Measurements from ENCODE around the gene KPTN.

The KPTN gene

DNA sequence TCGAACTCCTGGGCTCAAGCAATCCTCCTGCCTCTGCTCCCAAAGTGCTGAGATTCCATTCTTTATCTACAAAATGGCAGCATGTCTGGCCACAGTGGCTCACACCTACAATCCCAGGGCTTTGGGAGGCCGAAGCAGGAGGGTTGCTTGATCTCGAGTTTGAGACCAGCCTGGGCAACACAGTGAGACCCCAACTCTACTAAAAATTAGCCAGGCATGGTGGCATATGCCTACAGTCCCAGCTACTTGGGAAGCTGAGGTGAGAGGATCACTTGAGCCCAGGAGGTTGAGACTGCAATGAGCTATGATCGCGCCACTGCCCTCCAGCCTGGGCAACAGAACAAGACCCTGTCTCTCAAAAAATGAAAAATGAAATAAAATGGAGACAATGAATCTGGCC lies 24.7 kb upstream of the KPTN start:
- DNase-seq = no peak

DNA sequence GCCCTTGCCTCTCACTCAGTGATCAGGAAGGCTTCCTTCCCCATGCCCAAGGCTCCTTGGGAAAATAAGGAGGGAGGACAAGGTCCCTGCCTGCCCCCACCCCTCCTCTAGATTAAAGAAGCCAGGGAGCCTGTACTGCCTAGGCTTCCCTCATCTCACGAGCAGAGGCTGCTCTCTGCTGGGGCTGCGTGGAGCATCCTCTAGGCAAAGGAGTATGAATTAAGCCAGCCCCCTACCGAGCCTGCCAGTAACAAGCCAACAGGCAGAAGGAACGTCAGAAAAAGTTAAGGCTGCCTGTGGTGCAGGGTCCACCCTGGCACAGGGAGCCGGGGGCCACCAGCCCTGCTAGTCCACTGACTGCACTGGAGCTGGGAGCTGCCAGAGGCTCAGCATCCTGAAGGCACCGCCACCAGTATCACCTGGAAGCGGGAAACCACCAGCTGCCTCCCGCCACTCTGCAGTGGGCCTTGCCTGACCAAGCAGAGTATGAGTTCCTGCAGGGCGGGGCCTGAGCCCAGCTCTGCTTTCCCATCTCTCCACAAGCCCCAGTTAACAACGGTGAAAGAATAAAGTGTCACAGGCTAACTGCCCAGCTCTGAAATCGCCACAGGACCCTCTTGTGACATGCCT lies 24.0 kb upstream of the KPTN start:
- DNase-seq = no peak

DNA sequence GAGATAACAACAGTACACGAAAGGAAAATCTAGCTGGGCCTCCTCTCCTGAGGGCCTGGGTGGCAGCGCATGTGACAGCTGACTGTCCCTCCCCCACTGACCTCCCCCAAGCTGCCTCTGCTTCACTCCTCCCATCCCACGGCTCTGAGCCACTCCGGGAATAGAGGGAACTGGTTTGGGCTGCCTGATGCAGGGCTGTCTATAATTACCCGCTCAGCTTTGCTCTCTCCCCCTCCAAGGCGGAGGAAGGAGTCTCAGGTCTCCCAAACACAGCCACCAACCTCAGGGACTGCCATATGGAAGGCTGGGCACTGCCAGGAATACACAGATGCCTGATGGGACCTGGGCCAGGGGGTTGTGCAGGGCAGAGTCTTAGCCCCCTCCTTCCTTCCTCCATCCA lies 23.0 kb upstream of the KPTN start:
- DNase-seq = no peak

DNA sequence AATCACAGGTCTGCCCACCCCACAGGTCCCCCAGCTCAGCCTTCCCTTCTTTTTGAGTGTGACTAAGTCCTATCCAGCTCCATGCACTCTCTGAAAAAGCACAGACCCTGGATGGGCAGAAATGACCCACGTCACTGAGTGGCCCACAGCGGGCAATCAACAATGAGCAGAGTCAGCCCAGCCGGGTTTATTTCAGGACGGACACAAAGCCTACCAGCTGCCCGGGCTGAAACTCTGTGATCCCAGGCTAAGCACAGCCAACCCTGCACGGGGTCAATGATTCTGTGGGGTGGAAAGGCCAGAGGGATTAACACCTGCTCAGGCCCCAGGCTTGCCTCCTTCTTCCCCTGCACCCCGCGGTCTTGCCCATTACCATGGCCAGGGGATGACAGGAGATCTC lies 22.4 kb upstream of the KPTN start:
- DNase-seq = no peak

DNA sequence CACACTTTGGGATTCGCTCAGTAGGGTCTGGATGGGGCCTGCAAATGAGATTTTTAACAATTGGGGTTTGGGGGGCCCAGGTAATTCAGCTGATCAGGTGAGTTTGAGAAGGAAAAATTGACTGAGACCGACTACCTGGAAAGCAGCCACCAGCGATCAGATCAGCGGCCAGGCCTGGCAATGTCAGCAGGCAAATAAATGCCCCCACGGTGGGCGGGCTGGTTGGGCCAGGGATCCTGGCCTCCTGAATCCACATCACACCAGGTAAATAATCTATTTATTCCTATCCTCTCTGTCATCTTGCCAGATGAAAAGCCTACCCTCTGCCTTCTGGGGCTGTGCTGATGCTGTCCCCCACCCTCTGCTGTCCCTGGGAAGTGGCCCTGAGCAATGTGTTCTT lies 21.5 kb upstream of the KPTN start:
- DNase-seq = no peak

DNA sequence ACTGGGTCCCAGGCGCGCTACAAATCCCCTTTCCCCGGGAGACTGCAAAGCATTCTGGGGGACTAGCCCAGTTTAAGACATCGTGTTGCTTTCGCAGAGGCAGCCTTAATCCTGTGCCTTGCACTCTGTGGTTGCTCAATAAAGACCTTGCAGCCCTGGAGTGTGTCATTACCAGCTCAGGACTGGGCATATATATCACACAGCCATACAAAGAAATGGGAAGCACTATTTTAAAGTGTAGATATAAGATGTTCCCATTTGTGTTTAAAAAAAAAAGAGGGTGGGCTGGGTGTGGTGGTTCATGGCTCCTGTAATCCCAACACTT lies 19.8 kb upstream of the KPTN start:
- no peak for DNase-seq

DNA sequence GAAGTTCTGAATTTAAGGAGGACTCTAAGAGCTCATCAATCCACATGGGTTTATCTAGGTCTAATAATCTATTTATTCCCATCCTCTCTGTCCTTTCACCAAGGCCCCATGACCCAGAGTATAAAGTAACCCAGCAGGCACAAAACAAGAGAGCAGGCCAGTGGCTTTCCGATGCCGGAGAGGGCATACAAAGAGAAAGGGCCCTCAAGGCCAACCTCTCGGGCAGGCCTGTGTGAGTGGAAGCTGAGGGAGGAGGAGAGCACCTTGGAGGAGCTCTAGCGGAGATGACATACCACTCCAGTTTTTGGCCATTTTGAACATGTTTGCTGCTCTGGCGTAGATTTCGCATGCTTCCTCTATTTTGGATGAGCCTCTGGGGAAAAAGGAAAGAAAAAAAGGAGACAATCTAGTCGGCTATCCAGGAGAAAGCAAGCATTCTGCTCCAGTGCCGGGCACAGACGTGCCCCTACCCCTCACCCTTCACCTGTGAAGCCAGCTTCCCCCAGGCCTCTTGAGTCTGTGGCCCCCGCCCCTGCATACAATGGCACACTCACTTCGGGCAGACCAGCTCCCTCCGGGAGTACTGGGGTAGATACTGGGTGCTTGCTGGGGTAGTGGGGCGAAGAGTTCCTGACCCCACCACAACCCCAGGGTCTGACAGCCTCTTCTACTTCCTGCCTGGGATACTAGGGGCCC lies 19.3 kb upstream of the KPTN start:
- no peak for DNase-seq

DNA sequence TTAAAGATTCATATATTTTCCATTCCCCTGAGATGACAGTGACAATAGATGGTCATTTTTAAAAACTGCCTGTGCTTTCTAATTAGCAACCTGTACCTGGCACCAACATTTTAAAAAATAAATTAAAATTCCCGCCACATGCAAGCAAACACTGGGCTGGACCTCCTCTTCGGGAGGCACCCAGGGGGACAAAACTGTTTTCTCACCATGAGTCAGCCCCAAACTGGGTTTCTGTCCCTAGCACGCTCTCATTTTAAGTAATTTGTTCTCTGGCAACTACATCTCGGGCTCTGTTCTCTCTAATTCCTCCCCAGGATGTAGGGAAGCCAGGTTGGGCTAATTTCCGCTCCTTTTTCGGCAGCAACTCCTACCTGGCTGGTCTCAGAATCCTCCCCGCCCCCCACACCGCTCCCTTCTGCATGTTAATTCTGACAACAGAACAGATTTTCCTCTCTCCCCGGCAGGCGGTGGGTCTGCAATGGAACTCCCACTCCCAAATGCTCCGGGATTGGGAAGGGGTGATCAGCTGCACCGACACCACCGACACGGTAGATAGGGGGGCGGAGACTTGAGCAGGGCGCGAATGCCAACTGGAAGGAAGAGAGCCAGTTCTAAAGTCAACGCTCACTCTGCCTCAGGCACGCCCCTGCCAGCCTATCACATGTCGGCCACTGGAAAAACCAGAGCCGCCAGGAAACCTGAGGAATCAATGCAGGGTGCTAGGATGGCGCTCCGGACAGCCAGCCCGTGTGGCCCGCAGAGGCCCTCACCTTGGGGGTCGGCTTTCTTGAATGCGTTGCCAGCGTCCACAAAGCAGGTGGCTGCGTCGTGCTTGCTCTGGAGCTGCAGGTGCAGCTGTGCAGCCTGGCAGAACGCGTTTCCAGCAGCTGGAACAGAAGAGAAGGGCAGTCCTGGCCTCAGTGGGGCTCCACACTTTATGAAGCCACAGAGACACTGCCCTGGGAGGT lies 16.1 kb upstream of the KPTN start:
- no peak for DNase-seq

DNA sequence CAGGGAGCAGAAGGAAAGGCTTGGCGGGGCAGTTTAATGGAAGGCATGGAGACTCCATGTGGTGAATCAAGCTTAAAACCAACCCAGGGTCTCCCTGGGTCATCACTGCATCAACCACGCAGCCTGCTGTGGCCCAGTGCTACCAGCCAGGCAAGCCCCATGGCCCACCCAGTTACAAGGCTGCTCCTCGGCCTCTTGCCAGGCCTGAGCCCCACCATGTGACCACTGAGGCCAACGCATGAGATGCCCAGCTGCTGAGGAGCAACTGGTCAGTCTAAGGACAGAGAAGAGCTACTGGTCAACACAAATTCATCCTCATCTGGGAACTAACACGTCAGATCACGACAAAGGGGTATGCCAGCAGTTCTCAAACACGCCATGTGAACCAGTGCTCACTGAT lies 15.4 kb upstream of the KPTN start:
- no peak for DNase-seq

DNA sequence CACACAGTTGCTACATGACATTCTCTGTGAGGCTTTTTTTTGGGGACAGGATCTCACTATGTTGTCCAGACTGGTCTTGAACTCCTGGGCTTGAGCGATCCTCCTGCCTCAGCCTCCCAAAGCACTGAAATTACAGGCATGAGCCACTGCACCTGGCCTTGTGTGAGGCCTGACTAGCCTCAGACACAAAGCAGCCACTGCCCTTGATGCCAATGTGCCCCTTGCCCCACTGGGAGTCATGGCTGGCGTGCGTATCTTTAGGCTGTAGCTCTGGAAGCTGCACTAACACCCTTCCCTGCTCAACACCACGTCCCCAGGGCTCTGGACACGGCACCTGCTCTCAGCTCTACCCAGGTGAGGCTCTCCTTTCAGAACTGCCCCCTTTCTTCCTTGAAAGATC lies 14.5 kb upstream of the KPTN start:
- DNase-seq = no peak

DNA sequence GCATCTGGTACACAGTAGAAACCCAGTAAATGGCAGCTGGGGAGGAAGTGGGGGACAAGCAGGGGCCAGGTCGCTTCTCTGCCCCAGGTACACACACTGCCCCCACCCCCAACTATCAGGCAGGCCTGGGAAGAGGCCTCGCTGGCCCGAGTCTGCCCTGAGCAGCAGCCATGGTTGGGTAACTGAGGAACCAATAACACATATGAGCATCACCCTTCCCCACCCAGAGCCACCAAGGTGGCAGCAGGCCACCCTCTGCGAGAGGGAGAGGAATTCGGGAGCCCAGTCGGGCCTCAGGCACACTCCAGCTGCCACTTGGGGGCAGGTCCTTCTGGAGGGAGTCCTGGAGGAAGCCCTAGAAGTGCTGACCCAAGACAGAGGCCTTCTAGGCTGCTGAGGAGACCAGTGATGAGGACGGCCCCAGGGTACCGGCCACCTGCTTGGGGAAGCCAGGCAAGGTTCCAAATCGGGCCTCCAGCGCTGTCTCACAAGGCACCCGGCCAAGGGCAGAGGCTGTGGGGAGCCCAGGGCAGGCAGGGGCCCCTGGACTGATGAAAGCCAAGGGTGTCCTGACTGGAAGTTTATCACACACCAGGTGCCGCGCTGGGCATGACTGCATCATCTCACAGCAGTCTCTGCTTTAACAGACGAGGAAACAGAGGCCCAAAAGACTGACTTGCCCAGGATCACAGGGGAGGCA lies 14.0 kb upstream of the KPTN start:
- DNase-seq = no peak

DNA sequence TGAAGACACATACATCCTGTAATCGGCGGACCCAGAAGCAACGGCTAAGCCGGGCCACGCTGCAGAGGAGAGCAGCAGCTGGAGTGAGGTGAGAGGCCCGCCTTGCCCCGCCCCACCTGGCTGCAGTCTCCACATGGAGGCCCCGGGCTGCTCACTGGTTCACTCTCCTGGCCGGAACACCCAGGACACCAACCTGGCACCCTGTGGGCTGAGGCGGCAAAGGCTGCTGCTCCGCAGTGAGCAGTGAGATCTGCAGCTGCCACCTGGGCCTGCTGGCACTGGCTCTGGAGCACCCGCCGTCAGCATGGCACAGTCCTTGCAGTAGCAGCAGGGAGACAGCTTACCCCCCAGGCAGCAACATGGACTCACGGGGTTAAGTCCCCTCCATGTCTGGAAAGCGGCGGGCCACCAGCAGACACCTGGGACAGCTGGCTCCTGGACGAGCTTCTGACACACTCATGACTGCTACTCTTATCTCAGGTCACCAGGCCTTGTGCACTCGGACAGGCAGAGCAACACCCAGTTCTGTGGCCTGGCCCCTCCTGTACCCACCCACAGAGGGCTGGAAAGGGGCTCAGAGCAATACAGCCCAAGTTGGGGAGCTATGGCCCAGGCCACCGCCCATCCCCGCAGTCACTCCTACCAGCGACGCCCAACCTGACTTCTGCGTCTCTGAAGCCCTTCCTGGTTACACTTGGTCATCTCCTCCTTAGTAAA lies 13.2 kb upstream of the KPTN start:
- no peak for DNase-seq

DNA sequence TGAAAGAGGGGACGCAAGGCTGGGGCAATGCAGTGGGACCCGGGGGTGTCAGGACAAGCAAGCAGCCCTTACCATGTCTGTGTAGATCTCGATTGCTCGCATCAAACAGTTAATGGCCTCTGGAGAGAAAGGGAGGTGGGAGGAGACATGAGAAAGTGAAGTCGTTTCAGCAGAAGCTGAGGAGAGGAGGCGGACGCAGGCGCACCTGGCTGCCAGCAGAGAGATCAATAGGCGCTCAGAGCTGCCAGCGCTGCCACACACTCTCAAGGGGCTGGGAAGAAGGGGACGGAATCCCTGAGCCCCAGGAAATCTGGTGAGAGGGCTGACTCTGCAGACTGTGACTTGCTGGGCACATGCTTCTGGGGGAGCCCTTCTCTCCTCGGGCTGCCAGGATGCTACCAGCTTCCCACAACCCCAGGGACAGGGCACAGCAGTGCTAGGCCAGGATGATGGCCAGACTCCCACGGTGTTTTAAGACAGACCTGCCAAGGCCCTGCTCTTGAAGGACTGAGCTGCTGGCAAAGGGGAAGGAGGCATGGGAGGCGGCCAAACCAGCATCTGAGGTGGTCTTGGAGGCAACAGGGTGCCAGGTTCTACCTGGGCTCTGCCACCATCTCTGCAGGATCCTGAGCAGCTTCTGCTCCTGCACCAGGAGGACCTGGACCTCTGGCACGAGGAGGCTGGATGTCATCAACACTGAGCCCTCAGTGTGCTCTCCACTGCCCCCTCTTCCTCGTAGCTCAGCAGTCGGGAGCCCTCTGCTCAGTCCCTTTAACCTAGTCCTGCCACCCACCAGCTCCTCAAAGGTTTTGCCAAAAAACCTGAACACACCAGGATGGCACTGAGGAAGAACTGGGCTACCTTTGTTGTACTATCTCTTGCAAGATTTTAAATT lies 11.7 kb upstream of the KPTN start:
- DNase-seq = no peak

DNA sequence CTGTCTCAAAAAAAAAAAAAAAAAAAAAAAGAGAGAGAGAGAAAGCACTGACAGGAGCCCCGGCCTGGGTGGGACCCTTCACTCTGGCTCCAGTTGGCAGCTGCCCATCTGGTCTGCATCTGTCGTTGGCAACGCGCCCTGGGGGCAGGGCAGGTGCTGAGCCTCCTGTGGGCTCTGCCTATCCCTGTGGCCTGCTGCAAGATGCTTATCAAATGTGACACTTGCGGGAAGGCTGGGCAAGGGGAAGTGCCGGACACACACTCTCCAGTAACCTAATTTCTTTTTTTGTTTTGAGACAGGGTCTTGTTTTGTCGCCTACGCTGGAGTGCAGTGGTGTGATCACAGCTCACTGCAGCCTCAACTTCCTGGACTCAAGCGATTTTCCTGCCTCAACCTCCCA lies 10.7 kb upstream of the KPTN start:
- no peak for DNase-seq

DNA sequence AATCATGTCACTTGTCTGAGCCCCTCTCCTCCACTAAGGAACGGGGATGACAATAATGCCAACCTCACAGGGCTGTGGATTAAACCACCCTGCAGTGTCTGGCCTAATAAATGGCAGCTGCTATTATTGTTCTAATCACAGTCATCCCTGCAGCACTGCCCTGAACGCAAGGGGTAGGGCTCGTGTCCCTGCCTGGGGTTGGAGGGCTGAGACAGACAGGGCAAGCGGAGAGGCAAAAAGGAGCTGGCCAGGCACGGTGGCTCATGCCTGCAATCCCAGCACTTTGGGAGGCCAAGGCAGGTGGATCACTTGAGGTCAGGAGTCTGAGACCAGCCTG lies 10.2 kb upstream of the KPTN start:
- no peak for DNase-seq

DNA sequence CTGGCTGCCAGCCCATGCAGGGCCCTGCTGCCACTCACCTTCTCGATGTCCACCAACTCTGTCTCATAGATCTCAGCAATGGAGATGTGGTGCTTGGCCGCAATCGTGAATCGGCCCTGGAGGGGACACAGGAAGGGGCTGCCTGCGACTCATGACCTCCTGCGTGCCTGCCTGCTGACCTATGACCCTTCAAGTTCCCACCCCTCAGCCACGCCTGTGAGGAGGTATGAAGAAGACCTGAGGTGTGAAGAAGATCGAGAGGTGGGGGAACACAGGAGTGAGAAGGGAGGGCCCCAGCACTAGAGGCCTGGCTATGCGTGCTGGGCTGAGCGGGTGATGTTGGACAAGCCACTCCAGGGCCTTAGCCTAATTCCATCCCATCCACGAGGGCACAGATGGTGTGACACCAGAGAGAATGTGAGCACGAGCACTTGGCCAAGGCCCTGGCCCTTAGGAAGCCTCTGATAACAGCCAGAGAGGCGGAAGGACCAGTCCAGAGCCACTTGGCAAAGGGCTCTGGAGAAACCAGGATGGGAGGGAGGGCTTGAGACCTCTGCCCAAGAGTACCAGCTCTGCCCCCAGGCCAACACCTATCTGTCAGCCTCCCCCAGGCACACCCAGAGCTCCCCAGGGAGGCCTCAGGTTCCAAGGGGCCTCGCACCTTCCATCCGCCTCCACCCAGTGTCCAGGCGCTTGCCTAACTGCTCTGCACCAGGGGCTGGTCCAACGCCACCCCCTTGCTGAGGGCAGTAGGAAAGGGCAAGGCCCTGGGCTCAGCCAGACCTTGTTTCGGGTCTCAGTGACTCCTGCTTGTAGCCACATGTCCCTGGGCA lies 9.6 kb upstream of the KPTN start:
- no peak for DNase-seq

DNA sequence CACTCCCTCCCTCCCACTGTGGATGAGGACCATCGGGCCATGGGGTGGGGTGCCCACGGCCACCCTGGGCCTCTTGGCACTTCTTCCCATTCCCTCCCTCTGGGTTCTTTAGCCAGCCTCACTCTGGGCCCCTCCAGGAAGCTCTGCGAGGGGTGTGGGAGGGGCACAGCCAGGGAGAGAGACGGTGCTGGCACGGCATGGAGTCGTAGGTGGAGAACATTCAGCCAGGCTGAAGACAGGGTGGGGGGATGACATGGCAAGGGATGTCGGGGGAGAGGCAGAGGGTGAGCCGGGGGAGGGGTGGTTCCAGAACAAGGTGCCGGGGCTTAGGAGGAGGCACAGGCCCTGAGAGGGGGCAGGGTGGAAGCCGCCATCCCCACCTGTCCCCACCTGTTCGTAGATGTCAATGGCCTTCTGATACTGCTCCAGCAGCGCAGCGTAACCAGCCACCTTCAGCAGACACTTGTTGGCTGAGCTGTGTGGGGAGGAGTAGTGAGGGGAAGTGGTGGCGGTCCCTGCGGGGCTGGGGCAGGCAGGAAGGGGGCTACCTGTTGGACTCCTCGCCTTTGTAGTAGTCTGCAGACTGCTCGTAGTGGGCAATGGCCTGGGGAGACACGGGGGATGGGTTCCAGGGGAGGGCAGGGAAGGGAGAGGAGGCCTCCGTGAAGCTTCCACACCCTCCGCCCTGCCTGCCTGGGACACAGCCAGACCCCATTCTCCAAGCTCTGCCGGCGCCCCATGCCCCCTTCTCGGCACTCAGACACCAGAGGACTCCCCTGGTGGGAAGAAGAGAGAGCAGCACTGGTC lies 8.8 kb upstream of the KPTN start:
- no peak for DNase-seq

DNA sequence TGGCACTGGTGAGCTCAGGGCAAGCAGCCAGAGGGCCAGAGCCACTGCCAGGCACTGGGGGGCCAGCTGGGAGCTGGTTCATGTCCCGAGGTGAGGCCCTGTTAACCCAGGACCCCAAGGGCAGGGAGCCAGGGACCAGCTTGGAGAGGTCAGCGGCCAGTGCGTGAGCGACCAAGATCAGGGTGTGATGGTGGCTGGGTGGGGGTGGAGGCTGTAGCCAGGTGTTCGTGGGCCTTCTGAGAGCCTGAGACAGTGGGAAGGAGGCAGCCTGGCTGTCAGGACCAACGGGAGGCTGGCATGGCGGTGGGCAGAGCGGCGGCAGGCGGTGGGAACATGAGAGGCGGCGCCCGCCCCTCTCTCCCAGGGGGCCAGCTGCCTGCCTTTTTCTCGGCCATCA lies 8.1 kb upstream of the KPTN start:
- no peak for DNase-seq

DNA sequence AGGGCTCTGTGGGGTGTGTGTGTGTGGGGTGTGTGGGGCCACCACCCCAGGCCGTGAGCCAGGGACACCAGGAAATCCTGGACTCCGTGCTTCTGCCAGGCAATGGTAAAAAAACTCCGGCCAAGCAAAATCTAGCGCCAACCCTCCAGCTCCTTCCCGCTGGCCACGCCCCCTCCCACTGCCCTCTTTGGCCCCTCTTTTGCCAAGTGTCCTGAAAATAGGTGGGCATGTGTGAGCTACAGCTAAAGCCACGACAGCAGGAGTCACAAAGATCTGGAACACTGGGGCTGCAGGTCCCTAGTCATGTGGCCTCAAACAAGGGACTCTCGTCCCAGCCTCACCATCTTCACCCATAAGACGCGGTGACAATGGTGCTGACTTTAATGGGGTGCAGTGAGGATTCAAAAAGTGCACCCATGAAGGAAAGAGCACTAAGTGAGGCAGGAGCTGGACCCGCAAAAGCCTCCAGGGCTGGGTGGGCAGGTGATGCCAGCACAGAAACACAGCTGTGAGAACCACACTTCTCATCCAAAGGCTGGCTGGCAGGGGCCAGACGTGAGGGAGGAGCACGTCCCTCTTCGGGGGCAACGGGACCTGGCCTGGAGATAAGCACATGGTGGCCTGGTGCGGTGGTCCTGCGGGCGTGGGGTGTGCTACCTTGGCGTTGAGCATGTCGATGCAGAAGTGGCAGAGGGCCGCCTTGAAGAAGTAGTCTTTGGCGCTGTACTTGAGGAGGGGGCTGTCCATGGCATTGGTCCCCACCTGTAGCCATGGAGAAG lies 7.5 kb upstream of the KPTN start:
- no peak for DNase-seq

Data from stimulated activated CD4-positive, alpha-beta T cell treated with anti-CD3 and anti-CD28 coated beads, Interleukin-1b, Interleukin-23, amount 100 ng/mL, for 48 hours (primary cell).